GM21825 (cell line): ENCODE measurements around the gene IRF8.
"Not testable (repeated sequence)": the region's sequence is repeated elsewhere in the genome, so short reads cannot be mapped to it uniquely, and the experiment has no call there.

ENCODE experiments used
- ATAC-seq: cut with Tn5 transposase; IDR thresholded peaks from one replicate; pipeline ENCODE4 v1.9.1; 2021; ENCODE audit warnings: mild to moderate bottlenecking, moderate library complexity; ENCODE audit not compliant: unreplicated experiment

Gene IRF8

DNA sequence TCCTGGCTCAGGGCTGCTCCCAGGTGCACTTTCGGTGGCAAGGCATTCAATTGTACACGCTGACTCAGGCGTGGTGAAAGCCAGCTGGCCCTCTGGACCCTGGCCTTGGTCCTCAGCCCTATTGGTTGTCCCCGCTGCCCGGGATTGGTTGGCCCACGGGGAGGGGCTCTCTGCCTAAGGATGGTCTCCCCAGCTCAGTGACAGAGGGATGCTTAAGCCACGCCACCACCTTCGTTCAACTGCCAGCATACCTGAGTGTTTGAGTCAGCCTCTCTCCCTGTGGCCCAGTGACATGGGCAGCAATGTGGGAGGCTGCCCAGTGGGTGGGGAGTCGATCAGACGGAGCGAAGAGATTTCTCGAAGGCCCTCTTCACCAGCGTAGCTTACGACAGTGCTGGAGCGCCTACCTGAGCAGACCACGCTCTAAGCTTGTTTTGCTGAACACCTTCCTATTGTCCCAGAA is 30.3 kb downstream of the IRF8 start:
- ATAC-seq = no peak

GRCh38 chr16:85930301-85930700 is 31.3 kb downstream of the IRF8 start:
- no peak for ATAC-seq

DNA sequence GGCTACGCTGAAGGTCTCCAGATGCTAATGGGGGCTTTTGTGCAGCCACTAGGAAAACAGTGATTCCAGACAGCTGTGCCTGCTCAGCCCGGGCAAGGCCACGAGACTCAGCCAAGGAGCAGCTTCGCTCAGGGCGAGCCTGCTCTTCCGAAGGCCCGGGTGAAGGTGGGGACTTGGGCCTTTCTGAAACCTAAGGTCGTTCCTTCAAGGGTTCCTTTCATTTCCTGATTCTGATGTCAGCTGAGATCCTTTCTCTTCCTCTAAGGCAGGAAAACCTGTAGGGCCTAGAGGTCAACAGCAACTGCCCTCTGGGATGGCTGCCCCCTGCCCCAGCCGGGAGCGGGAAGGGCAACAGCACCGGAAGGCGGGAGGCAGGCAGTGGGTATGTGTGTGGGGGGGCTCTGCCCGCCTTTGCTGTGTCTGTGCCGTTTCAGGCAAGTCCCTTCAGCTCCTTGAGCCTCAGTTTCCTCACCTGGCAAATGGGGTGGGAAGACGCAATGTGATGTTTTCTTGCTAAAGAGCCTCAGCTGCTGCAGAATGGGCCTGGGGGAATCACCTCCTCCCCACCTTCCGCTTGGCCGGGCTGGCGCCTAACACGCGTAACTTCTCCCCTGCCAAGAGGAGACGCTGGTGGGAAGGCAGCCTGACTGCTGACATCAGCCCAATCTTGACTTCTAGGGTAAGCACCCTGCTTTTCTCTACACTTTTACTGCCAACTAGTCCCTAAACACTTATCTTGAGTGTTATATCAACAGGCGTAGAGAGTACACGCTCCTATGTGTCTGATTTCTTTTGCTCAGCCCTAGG is 32.8 kb downstream of the IRF8 start:
- ATAC-seq = no peak

DNA sequence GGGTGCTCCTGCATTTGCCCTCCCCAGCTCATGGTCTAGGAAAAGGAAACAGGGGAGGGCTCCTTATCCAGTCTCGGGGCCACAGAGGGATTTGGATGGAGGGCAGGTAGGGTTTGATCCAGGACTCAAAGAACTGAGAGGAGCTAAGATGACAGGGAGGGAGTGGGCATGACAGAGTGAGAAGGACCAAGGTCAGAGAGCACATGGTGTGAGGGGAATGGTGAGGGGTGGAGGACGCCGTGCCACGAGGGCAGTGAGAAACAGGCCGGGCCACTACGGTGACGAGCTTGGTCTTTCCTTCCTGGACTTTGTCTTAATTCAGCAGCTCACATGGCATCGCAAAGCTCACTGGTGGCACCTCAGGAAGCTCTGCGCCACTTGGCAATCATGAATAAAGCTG is 35.2 kb downstream of the IRF8 start:
- ATAC-seq = no peak

DNA sequence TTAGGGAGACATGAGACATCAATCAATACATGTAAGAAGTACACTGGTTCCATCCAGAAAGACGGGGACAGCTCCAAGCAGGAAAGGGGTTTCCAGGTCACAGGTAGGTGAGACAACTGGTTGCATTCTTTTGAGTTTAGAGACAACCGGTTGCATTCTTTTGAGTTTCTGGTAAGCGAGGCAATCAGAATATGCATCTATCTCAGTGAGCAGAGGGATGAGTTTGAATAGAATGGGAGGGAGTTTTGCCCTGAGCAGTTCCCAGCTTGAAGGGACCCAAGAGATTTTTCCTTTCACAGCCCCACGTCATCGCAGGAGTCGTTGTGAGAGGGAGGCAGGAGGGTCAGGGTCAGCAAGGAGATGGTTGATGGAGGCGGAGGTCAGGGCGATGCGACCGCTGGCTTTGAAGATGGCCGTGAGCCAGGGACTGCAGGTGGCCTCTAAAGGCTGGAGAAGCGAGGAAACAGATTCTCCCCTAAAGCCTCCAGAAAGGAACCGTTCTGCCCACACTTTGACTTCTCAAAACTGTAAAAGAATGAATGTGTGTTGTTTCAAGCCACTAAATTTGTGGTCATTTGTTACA is 36.5 kb downstream of the IRF8 start:
- peak; percentile 24 for ATAC-seq

DNA sequence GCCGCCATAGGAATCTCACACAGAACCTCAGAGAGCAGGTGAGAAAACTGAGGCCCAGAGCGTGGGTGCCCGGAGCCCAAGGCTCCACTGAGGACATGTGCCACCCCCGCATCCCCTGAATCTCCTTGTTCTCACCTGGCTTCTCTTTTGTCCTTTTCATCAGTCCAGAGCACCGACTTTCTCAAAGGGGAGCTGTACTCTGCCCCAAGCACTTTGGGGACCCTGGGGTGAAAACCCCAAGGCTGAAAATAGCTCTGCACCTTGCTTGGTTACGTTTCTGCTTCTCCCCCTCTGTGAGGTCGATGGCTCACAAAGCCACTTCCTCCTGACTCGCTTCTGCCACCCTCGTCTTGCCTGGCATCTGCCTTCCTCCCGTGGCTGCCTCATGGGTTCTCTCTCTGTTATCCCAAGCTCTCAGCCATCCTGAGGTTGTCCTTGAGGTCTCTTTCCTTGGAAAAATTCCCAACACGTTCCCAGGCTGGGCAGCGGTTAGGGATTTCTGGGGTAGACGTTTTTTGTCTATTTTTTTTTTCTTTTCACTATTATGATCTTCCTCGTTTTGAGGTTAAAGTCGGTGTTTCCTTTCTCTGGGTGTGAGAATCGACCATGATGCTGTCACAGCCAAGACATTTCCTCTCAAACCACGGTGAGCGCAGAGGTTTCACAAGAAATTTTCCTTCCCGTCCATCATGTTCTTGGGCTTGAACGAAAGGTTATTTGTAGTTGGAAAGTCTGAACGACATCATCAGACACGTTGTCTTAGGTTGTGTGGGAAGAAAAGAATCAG is 37.2 kb downstream of the IRF8 start:
- ATAC-seq = peak; percentile 62

DNA sequence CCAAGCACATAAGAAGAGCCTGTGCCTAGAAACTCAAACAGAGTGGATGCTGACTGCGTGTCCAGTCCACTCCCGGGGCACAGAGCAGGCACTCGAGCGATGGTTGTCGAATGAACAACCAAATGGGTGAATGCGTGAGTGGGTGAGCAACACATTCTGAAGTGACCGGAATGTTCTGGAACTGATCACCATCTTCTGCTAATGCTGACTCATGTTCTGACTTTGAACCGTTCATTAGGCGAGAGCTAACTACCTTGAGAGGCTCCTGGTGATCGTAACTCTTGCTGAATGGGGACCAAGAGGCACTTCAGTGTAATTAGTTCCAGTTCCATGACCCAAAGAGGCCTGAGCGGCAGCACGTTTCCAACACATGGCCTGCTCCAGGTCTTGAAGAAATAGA is 37.9 kb downstream of the IRF8 start:
- ATAC-seq = no peak

DNA sequence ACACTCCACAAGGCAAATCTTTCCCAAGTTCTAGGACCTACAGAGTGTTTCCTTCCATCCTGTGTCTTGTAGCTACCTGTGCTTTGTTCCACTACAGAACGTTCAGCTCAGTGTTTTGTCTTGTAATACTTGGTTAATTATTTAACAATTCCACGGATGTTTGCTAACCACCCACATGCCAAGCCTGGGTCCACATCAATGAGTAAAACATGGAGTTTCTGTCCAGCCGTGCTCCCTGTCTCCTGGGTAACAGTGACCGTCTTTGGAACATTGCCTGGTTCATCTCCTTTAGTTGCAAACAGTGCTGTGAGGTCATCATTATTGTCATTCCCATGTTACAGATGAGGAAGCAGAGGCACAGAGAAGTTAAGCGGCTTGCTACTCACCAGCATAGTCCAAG is 41.3 kb downstream of the IRF8 start:
- no peak for ATAC-seq

DNA sequence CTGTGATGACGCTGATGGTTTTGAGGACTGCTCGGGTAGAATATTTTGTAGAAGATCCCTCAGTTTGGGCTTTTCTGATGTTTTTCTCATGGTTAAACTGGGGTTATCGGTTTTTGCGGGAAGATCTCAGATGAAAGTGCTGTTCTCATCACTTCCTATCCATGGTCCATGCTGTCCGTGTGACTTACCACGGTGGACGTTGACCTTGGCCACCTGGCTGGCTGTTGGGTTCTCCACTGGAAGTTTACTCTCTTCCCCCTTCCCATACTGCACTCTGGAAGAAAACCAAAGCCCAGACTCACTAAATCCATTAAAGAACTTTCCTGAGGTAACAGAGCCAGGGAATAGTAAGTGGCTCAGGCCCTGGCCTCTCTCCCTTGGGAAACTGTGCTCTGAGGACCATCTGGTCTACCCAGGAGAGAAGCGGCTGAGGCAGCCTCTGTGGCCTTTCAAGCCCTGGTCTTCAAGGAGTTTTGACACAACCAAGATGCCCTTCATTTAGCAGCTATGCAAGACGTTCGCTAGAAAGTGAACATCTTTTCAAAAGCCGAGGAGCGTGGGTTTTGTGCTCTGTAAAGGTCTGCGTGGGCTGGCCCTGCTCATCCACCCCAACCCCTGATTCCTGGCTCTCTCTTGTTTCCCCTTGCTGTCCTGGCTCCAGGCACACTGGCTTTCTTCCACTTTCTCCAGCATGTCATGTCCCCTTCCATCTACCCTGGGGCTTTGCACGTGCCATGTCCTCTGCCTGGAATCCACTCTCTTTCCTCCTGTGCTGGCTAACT is 43.1 kb downstream of the IRF8 start:
- no peak for ATAC-seq

GRCh38 chr16:85942659-85943058 is 43.7 kb downstream of the IRF8 start:
- not testable (repeated sequence) for ATAC-seq

GRCh38 chr16:85943711-85944110 is 44.7 kb downstream of the IRF8 start:
- ATAC-seq = no peak

- no peak for ATAC-seq
Measured at GRCh38 chr16:85944572-85945423, 45.8 kb downstream of the IRF8 start.

- ATAC-seq = no peak
Measured at GRCh38 chr16:85945424-85945751, 46.4 kb downstream of the IRF8 start.

DNA sequence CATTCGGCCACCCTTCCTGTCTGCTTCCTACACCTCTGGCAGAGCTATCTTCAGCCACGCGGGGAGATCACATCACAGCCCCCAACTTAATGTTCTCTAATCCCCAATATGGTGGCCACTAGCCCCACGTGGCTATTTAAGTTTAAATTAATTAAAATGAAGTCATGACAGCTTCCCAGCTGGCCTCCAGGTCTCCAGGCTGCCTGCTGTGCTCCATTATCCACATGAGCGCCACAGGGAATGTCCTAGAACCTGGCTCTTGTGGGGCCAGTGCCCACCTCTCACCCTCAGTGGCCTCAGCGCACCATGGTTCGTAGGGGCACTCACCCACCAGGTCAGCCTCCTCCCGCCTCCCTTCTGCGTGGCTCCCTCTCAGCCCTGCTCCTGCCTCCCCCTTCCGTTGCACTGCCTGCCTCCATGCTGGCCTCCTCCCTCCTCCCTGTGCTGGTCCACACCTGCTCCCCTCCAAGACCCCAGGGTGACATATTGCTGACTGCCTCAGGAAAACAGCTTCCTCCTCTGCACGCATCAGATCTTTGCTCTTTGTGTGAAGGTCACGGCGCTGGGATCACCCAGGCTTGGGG is 47.7 kb downstream of the IRF8 start:
- ATAC-seq = no peak

GRCh38 chr16:85947230-85948137 is 48.5 kb downstream of the IRF8 start:
- peak; percentile 61 for ATAC-seq

GRCh38 chr16:85948138-85948509 is 49.2 kb downstream of the IRF8 start:
- ATAC-seq = peak; percentile 29

- ATAC-seq = no peak
Measured at GRCh38 chr16:85948616-85949265, 49.8 kb downstream of the IRF8 start.

DNA sequence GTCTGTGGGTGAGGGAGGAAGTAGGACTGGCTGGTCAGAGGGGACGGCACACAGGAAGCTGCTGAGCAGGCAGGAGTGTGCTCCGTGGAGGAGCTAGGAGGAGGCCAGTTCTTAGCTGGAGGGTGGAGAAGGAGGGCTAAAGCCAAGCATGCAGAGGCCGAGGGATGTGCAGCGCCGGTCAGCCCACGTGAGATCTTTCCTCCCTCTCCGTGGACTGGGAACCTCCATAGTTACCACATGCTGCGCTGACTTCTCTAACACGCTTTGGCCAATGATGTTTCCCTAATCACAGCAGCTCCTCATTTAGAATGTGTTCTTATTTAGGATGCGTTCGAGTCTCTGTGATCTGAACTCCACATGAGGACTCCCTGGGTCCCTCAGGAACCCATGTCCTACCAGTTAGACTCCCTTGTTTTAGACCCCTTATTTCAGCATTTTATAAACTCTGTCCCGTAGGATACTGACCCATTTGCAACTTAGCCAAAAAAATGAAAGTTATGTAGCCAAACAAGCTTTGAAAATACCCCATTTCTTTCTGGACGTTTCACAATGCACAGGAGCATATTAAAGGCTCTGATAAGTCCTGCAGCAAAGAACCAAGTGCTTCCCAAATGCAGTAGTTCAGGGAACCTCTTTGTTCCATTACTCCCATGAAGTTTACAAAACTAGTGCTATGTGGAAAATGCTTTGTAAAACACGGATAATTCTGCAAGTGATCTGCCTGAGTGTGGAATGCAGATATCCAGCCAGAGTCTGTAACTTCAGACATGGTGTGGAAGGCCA is 51.4 kb downstream of the IRF8 start:
- ATAC-seq = no peak
